ENCODE measurements around the gene CREB3L4. TPM values are rescaled to one million over a fixed set of nuclear protein-coding genes. Genes with fewer than 3 reads are reported as not detected.
A peak's percentile ranks its signal among the peaks of the same experiment; 100 is the strongest.
"Not testable (repeated sequence)": the region's sequence is repeated elsewhere in the genome, so short reads cannot be mapped to it uniquely, and the experiment has no call there.

CREB3L4 gene
- total RNA-seq, 2 donors from 2014 or later, result 15.6 to 23.9 TPM

DNA sequence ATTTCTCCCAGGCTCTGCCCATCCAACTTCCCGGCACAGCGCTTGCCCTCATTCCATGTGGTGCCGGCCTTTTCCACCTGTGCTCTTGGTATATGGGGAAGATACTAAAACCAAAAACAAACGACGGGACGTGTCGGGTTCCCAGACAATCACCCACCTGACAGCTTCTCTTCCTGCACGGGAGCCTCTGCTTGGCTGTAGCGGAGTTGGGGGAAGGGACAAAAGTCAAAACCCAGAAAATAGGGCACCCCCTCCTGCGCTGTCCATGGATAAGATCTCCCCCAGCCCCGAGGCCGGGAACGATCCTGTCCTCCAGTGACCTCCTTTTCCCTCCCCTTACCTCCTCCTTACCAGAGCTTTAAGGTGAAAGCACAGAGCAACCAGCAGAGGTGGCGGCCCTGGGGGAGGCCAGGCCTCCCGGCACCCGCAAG is 9.1 kb downstream of the CREB3L4 start:
- Histone ChIP-seq H3K4me3 (ENCODE audit: low read length) (peak overlapping the region; percentile 100), H3K36me3 (ENCODE audit: control insufficient read depth, insufficient read depth, low read length) (peaks cover 46% of the 10 kb centered on the region), H3K9ac (ENCODE audit: extremely low read depth, low read length, poor library complexity, severe bottlenecking) (peak overlapping the region; percentile 89), H3K9me3 (ENCODE audit: control insufficient read depth, low read length) (no peaks in the 10 kb centered on the region), H3K27me3 (ENCODE audit: control insufficient read depth, insufficient read depth, low read length, poor library complexity, severe bottlenecking) (no peaks in the 10 kb centered on the region), H3K4me1 (ENCODE audit: control insufficient read depth, insufficient read depth, low read length) (no peaks in the 10 kb centered on the region), H3K27ac (ENCODE audit: low read depth, low read length) (no peak overlapping the region)
- no peaks in the 10 kb centered on the region for H3K9me3 Mint-ChIP-seq
- no peaks in the 10 kb centered on the region for H3K27me3 Mint-ChIP-seq (ENCODE audit: insufficient read depth)
- TF ChIP-seq, protein P1, sequence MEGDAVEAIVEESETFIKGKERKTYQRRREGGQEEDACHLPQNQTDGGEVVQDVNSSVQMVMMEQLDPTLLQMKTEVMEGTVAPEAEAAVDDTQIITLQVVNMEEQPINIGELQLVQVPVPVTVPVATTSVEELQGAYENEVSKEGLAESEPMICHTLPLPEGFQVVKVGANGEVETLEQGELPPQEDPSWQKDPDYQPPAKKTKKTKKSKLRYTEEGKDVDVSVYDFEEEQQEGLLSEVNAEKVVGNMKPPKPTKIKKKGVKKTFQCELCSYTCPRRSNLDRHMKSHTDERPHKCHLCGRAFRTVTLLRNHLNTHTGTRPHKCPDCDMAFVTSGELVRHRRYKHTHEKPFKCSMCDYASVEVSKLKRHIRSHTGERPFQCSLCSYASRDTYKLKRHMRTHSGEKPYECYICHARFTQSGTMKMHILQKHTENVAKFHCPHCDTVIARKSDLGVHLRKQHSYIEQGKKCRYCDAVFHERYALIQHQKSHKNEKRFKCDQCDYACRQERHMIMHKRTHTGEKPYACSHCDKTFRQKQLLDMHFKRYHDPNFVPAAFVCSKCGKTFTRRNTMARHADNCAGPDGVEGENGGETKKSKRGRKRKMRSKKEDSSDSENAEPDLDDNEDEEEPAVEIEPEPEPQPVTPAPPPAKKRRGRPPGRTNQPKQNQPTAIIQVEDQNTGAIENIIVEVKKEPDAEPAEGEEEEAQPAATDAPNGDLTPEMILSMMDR (conservative IDR thresholded peaks at IDR 0.05), result no peak
- H3K4me3 Mint-ChIP-seq, result peak overlapping the region; percentile 87
- peak overlapping the region; percentile 94 for H3K27ac Mint-ChIP-seq
- 0 to 3% methylated on average over 2 to 16 of the region's 16 CpGs for WGBS, 2 experiments (ENCODE audit: insufficient coverage in 1 of 2, insufficient read length in 1 of 2)
- H3K4me1 Mint-ChIP-seq, result peaks cover 16% of the 10 kb centered on the region
- H3K36me3 Mint-ChIP-seq (ENCODE audit: low read depth), result peaks cover 34% of the 10 kb centered on the region
- DNase-seq, result no peak

- 1 to 2% methylated on average over 47 to 75 of the region's 75 CpGs for WGBS, 2 experiments (ENCODE audit: insufficient coverage in 1 of 2, insufficient read length in 1 of 2)
- Histone ChIP-seq H3K4me1 (ENCODE audit: control insufficient read depth, insufficient read depth, low read length) (no peaks in the 10 kb centered on the region), H3K36me3 (ENCODE audit: control insufficient read depth, insufficient read depth, low read length) (peaks cover 46% of the 10 kb centered on the region), H3K27ac (ENCODE audit: low read depth, low read length) (peak within 1 kb of the TSS; percentile 53), H3K9ac (ENCODE audit: extremely low read depth, low read length, poor library complexity, severe bottlenecking) (peak within 1 kb of the TSS; percentile 89), H3K9me3 (ENCODE audit: control insufficient read depth, low read length) (no peaks in the 10 kb centered on the region), H3K27me3 (ENCODE audit: control insufficient read depth, insufficient read depth, low read length, poor library complexity, severe bottlenecking) (no peaks in the 10 kb centered on the region), H3K4me3 (ENCODE audit: low read length) (peak within 1 kb of the TSS; percentile 100)
- Mint-ChIP-seq H3K4me1 (peaks cover 16% of the 10 kb centered on the region), H3K9me3 (no peaks in the 10 kb centered on the region), H3K27me3 (ENCODE audit: insufficient read depth) (no peaks in the 10 kb centered on the region), H3K4me3 (peak within 1 kb of the TSS; percentile 87), H3K36me3 (ENCODE audit: low read depth) (peaks cover 40% of the 10 kb centered on the region), H3K27ac (peak within 1 kb of the TSS; percentile 94)
- TF ChIP-seq, protein P1 (conservative IDR thresholded peaks at IDR 0.05), result no peak
- DNase-seq, result peak; percentile 95
Measured at GRCh38 chr1:153977250-153978240, 9.8 kb downstream of the CREB3L4 start, which contains the start of gene JTB. Gene JTB (minus strand): TSS chr1:153977674. CDS start chr1:153977252, 422 bp downstream.

GRCh38 chr1:153978274-153978909 is 10.7 kb downstream of the CREB3L4 start:
- H3K36me3 ChIP-seq (ENCODE audit: control insufficient read depth, insufficient read depth, low read length), result peaks cover 48% of the 10 kb centered on the region
- H3K27me3 Mint-ChIP-seq (ENCODE audit: insufficient read depth), result no peaks in the 10 kb centered on the region
- no peaks in the 10 kb centered on the region for H3K4me1 ChIP-seq (ENCODE audit: control insufficient read depth, insufficient read depth, low read length)
- H3K27me3 ChIP-seq (ENCODE audit: control insufficient read depth, insufficient read depth, low read length, poor library complexity, severe bottlenecking), result no peaks in the 10 kb centered on the region
- peak overlapping the region; percentile 89 for H3K9ac ChIP-seq (ENCODE audit: extremely low read depth, low read length, poor library complexity, severe bottlenecking)
- H3K27ac ChIP-seq (ENCODE audit: low read depth, low read length), result no peak overlapping the region
- peaks cover 45% of the 10 kb centered on the region for H3K36me3 Mint-ChIP-seq (ENCODE audit: low read depth)
- H3K9me3 Mint-ChIP-seq, result no peaks in the 10 kb centered on the region
- H3K4me3 ChIP-seq (ENCODE audit: low read length), result peak overlapping the region; percentile 100
- H3K27ac Mint-ChIP-seq, result peak overlapping the region; percentile 93
- peaks cover 16% of the 10 kb centered on the region for H3K4me1 Mint-ChIP-seq
- no peaks in the 10 kb centered on the region for H3K9me3 ChIP-seq (ENCODE audit: control insufficient read depth, low read length)
- peak overlapping the region; percentile 87 for H3K4me3 Mint-ChIP-seq
- TF ChIP-seq, protein P1 (conservative IDR thresholded peaks at IDR 0.05), result no peak
- WGBS, 2 experiments (ENCODE audit: insufficient coverage in 1 of 2, insufficient read length in 1 of 2), result 85 to 89% methylated on average over 8 to 9 of the region's 9 CpGs
- DNase-seq, result no peak

- not testable (repeated sequence) for H3K9ac ChIP-seq (ENCODE audit: extremely low read depth, low read length, poor library complexity, severe bottlenecking); DNase-seq; H3K9me3 ChIP-seq (ENCODE audit: control insufficient read depth, low read length); H3K27me3 ChIP-seq (ENCODE audit: control insufficient read depth, insufficient read depth, low read length, poor library complexity, severe bottlenecking); H3K27ac Mint-ChIP-seq; H3K27ac ChIP-seq (ENCODE audit: low read depth, low read length); H3K9me3 Mint-ChIP-seq; H3K4me3 Mint-ChIP-seq; H3K4me3 ChIP-seq (ENCODE audit: low read length); H3K27me3 Mint-ChIP-seq (ENCODE audit: insufficient read depth); H3K4me1 ChIP-seq (ENCODE audit: control insufficient read depth, insufficient read depth, low read length)
- Mint-ChIP-seq H3K4me1 (peaks cover 16% of the 10 kb centered on the region), H3K36me3 (ENCODE audit: low read depth) (peaks cover 44% of the 10 kb centered on the region)
- H3K36me3 ChIP-seq (ENCODE audit: control insufficient read depth, insufficient read depth, low read length), result peaks cover 44% of the 10 kb centered on the region
- WGBS, 2 experiments (ENCODE audit: insufficient coverage in 1 of 2, insufficient read length in 1 of 2), result 92 to 94% methylated on average over 8 to 12 of the region's 12 CpGs
Measured at GRCh38 chr1:153979091-153979490, 11.4 kb downstream of the CREB3L4 start.
